Endothelial cell (in vitro differentiated cells): Measurements from ENCODE around the gene LRRTM3. TPM values are rescaled to one million over a fixed set of nuclear protein-coding genes. Genes with fewer than 3 reads are reported as not detected.

Experiments used
- DNase-seq: peaks from one replicate; pipeline ENCODE4 v3.0.0; 2021; ENCODE audit warnings: low spot score
- H3K27ac Mint-ChIP-seq: one replicate; pipeline ENCODE4 v1.8.0; 2021; ENCODE audit warnings: mixed read lengths, inconsistent platforms; ENCODE audit not compliant: unreplicated experiment
- H3K27me3 Mint-ChIP-seq: one replicate; pipeline ENCODE4 v1.8.0; 2021; ENCODE audit warnings: mild to moderate bottlenecking, moderate library complexity, mixed read lengths, inconsistent platforms; ENCODE audit not compliant: unreplicated experiment
- H3K36me3 Mint-ChIP-seq: one replicate; pipeline ENCODE4 v1.8.0; 2021; ENCODE audit warnings: mild to moderate bottlenecking, low read depth, mixed read lengths, inconsistent platforms; ENCODE audit not compliant: unreplicated experiment
- H3K4me1 Mint-ChIP-seq: one replicate; pipeline ENCODE4 v1.8.0; 2021; ENCODE audit warnings: mild to moderate bottlenecking, mixed read lengths, inconsistent platforms; ENCODE audit not compliant: unreplicated experiment
- H3K4me3 Mint-ChIP-seq: one replicate; pipeline ENCODE4 v1.8.0; 2021; ENCODE audit warnings: mild to moderate bottlenecking, mixed read lengths, inconsistent platforms; ENCODE audit not compliant: unreplicated experiment
- H3K9me3 Mint-ChIP-seq: one replicate; pipeline ENCODE4 v1.8.0; 2021; ENCODE audit warnings: mixed read lengths, inconsistent platforms; ENCODE audit not compliant: unreplicated experiment
- total RNA-seq: library from RNA; stranded (reverse); fragmentation: NEBNext Ultra II Directional; extraction: Animal tissue kit (Norgen Biotek cat#: 25700); gene quantifications from one replicate; pipeline ENCODE4 v1.2.1, GENCODE V29; 2021; ENCODE audit not compliant: unreplicated experiment
- TF ChIP-seq, protein P1 (sequence below): fragments of 200-600 bp; sonication (generic); IDR thresholded peaks from one replicate; pipeline ENCODE4 v1.5.0; 2021; ENCODE audit warnings: antibody characterized with exemption; ENCODE audit not compliant: unreplicated experiment

Gene LRRTM3
- total RNA-seq, 1 donor from 2014 or later: not detected

DNA sequence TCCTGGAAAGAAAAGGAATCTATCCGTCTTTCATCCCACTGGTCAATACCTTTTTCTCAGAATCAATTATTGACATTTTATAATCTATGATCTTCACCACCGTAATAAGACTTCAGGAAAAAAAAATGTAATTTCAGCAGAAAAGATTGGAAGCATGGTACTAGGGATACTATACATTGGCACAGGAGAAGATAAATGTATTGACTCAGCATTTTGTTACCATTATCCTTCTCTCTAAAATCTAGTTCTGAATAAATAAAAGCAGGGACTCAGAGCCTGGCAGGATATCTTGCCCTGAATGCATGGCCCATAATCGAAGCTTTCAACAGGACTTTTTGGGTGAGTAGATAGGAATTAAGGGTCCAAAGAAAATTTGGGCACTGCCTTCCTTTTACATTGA, 120.7 kb downstream of the LRRTM3 start:
- Mint-ChIP-seq H3K4me3 (no peak overlapping the region), H3K27ac (no peak overlapping the region), H3K4me1 (peaks cover 3% of the 10 kb centered on the region), H3K9me3 (no peaks in the 10 kb centered on the region), H3K27me3 (no peaks in the 10 kb centered on the region), H3K36me3 (no peaks in the 10 kb centered on the region)
- TF ChIP-seq, protein P1, sequence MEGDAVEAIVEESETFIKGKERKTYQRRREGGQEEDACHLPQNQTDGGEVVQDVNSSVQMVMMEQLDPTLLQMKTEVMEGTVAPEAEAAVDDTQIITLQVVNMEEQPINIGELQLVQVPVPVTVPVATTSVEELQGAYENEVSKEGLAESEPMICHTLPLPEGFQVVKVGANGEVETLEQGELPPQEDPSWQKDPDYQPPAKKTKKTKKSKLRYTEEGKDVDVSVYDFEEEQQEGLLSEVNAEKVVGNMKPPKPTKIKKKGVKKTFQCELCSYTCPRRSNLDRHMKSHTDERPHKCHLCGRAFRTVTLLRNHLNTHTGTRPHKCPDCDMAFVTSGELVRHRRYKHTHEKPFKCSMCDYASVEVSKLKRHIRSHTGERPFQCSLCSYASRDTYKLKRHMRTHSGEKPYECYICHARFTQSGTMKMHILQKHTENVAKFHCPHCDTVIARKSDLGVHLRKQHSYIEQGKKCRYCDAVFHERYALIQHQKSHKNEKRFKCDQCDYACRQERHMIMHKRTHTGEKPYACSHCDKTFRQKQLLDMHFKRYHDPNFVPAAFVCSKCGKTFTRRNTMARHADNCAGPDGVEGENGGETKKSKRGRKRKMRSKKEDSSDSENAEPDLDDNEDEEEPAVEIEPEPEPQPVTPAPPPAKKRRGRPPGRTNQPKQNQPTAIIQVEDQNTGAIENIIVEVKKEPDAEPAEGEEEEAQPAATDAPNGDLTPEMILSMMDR: no peak
- DNase-seq: no peak

DNA sequence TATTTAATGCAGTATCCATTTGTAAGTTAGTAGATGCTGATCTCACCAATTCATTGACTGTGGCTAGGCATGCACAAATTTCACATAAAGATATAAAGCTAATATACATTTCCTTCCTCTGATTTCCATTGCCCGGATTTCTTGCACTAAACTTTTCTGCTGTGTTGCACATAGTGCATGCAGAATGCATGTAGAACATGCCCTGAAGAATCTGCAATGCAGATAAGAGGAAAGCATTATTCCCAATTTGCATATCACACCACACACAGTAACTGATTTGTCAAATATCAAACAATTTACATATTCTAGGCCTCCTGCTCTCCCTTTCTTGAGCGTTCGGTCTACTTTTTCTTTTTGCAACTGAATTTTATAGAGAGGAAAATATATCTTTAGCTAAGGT, 124.2 kb downstream of the LRRTM3 start:
- no peaks in the 10 kb centered on the region for H3K9me3 Mint-ChIP-seq
- no peaks in the 10 kb centered on the region for H3K36me3 Mint-ChIP-seq
- H3K4me3 Mint-ChIP-seq: no peak overlapping the region
- peaks cover 4% of the 10 kb centered on the region for H3K4me1 Mint-ChIP-seq
- H3K27me3 Mint-ChIP-seq: no peaks in the 10 kb centered on the region
- DNase-seq: no peak
- H3K27ac Mint-ChIP-seq: no peak overlapping the region
- TF ChIP-seq, protein P1: no peak

DNA sequence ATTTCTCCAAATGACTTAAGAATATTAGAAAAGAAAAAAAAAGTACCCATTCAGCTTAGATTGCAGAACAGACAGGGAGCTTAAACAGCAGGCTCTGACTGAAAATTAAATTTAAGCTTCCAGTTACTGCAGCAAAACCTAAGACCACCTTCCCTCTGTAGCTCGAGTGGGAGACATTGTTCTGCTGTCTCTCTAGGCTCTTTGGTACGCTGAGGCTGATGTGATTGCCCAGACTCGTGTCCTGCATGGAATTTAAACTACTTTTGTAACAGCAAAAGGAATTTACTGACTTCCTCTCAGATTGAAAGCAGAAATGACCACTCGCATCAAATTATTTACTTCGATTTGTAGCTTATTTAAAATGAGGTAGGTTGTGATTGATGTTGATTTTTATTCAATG, 124.6 kb downstream of the LRRTM3 start:
- Mint-ChIP-seq H3K4me1 (peaks cover 8% of the 10 kb centered on the region), H3K4me3 (no peak overlapping the region), H3K36me3 (no peaks in the 10 kb centered on the region), H3K27ac (no peak overlapping the region), H3K9me3 (no peaks in the 10 kb centered on the region), H3K27me3 (no peaks in the 10 kb centered on the region)
- TF ChIP-seq, protein P1: no peak
- DNase-seq: no peak

DNA sequence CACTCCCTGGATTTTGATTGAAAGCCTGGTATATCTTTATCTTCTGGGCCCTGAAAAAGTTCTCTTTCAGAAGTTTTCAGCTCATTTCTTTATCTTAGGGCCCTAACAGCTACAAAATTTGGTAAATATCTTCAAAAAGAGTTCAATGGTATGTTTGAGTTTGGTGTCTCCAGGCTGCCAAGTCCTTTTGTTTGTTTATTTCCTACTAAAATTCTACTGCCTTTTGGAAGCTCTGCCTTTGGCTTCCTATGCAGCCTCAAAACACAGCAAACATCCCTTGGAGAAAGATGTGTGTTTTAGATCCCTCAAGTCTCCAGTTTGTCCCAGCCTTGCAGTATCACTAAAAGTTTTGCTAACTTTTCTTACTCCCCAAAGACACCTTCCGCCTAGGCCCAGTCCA, 146.8 kb downstream of the LRRTM3 start:
- Mint-ChIP-seq H3K9me3 (no peaks in the 10 kb centered on the region), H3K36me3 (no peaks in the 10 kb centered on the region), H3K27me3 (no peaks in the 10 kb centered on the region), H3K4me1 (no peaks in the 10 kb centered on the region), H3K4me3 (no peak overlapping the region), H3K27ac (no peak overlapping the region)
- DNase-seq: no peak
- TF ChIP-seq, protein P1: no peak

DNA sequence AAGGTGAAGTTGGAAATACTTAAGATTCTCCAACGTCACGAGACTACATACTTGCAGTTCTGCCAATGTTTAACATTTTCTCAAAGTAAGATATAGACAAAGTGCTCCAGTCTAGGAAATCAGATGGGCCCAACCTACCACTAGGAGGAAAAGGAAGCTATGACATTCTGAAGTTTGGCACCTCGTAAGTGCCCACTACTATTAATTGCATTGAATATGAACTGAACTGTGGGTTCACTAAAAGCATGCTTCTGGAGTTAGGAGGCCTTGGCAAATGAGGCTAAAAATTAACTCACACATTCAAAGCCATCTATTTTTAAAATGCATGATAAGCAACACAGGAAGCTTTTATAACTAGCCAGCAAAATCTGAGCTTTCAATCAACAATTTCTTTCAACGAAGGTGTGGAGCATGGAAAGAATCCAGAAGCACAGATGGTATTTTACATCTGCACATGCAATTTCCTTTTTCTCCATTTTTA, 149.7 kb downstream of the LRRTM3 start:
- Mint-ChIP-seq H3K9me3 (no peaks in the 10 kb centered on the region), H3K4me3 (no peak overlapping the region), H3K27me3 (peaks cover 2% of the 10 kb centered on the region), H3K27ac (no peak overlapping the region), H3K4me1 (no peaks in the 10 kb centered on the region), H3K36me3 (no peaks in the 10 kb centered on the region)
- TF ChIP-seq, protein P1: no peak
- DNase-seq: no peak
